ENCODE measurements around the gene OBSCN.

Gene OBSCN

DNA sequence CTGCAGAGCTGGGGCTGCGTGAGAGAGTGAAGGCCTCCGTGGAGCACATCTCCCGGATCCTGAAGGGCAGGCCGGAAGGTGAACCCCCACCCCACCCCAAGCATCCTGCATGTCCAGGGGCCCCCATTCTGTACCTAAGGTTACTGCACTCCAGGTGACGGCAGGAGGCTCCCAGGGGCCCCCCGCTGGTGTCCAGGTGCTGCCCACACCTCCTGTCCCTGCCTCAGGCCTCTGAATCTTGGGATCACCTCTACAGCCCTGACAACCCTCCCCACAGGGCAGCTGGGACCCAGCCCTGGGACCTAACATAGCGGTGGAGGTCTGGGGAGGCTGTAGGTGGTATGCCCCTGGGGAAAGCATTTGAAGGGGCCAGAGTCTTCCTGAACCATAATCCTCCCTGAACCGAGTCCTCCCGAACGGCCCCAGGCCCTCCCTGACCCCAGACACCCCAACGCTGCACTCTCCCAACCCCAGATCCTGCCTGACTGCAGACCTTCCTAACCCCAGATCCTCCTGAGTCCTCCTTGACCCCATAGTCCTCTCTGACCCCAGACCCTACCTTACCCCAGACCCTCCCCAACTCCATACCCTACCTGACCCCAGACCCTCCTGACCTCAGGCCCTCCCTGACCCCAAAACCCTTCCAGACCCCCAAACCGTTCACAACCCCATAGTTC lies 165.3 kb downstream of the OBSCN start:
- no peak for DNase-seq

DNA sequence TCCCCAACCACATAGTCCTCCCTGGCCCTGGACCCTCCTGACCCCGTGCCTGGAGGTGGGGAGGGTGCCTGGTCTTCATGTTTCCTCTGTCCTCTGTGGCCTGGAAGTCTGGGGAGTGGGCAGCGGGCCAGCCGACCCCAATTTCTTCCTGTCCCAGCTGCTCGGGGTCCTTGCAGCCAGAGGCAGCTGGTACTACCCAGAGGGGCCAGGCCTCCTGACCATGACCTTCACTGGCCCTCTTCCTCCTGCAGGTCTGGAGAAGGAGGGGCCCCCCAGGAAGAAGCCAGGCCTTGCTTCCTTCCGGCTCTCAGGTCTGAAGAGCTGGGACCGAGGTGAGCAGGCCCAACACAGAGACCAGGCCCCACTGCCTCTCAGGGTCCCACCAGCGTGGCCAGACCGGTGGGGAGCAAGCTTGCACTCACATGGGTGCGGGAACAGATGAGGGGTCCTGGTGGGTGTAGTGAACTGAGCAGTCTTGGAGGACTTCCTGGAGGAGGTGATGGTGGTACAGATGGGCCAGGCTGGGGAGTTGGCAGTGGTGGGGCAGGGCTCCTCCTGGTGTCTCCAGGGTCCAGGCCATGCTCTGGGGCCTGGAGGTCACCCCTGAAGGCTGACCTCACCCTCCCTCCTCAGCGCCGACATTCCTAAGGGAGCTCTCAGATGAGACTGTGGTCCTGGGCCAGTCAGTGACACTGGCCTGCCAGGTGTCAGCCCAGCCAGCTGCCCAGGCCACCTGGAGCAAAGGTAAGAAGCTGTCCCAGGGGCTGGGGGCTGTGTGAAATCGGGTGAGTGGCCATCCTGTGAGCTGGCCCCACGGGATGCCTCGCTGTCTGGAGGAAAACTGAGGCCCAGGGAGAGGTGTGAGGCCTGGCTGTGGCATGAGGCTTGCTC lies 166.1 kb downstream of the OBSCN start:
- no peak for DNase-seq

GRCh38 chr1:228374711-228375577 lies 167.1 kb downstream of the OBSCN start:
- no peak for DNase-seq

DNA sequence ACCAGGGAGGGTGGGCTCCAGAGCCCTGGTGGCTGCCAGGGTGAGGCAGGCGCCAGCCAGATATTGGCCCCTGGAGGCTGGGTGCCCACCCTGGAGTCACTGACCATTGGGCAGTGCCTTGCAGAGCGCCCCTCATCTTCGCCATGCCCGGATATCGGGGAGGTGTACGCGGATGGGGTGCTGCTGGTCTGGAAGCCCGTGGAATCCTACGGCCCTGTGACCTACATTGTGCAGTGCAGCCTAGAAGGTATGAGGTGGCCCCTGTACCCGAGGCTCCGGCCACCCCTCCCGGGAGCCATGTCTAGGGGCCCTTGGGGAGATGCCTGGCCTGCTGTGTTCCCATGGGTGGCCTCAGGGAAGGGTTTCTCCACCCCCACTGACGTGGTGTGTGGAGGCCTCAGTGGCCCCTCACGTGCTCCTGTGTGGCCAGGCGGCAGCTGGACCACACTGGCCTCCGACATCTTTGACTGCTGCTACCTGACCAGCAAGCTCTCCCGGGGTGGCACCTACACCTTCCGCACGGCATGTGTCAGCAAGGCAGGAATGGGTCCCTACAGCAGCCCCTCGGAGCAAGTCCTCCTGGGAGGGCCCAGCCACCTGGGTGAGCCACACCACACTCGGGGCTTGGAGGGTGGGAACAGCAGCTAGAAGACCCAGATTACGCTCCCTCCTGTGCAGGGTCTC lies 167.9 kb downstream of the OBSCN start:
- DNase-seq, result no peak

DNA sequence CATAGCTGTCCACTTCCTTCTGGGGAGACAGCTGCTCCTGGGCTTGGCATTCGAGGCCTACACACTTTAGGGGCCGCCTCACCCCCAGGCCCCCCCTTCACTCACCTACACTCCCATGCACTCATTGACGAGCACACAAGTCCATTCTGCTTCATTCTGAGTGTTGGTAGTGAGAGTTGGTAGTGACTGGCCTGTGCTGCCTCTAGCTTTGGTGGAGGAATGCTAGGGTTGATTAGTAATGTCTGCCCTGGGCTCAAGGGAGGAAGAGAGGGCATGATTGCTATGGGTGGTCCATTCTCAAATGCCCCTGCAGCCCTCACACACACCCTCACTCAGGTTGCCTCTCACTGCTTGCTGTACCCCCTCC lies 168.4 kb downstream of the OBSCN start:
- no peak for DNase-seq

DNA sequence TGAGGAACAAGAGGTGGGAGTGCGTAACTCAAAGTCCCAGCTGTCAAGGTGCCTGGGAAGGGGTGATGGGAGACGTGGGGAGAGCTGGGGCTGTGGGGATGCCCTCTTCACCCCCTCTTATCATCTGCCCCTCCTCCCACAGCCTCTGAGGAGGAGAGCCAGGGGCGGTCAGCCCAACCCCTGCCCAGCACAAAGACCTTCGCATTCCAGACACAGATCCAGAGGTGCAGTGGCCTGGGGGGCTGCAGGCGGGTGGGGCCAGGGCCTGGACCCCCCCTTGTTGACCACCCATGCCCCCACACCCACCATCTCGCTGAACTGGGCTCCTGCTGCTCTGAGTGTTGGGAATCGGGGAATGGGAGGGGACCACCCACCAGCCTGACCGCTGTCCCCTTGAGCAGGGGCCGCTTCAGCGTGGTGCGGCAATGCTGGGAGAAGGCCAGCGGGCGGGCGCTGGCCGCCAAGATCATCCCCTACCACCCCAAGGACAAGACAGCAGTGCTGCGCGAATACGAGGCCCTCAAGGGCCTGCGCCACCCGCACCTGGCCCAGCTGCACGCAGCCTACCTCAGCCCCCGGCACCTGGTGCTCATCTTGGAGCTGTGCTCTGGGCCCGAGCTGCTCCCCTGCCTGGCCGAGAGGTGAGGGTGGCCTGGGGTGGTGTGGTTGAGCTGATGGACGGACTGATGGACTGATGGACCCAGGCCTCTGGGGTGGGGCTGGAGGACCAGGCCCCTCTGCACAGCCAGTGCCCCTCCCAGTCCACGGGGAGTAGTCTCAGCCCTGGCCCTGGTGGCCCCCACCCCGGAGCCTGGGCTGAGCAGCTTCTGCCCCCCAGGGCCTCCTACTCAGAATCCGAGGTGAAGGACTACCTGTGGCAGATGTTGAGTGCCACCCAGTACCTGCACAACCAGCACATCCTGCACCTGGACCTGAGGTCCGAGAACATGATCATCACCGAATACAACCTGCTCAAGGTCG lies 169.1 kb downstream of the OBSCN start:
- DNase-seq, result no peak

DNA sequence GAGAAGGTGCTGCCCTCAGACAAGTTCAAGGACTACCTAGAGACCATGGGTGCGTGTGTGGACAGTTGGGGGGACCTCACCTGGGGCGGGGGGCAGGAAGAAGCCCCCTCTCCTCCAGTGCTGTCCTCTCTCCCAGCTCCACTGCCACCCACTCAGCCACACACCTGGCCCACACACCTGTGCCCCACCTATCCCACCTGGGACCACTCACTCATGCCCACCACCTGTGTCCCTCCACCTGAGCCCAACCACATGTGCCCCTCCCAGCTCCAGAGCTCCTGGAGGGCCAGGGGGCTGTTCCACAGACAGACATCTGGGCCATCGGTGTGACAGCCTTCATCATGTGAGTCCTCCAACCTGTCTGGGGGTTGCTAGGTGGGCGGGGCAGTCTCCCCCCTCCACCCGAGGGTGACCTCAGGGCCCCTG lies 169.8 kb downstream of the OBSCN start:
- DNase-seq, result no peak

- DNase-seq, result no peak
Measured at GRCh38 chr1:228378090-228378872, 170.4 kb downstream of the OBSCN start.

DNA sequence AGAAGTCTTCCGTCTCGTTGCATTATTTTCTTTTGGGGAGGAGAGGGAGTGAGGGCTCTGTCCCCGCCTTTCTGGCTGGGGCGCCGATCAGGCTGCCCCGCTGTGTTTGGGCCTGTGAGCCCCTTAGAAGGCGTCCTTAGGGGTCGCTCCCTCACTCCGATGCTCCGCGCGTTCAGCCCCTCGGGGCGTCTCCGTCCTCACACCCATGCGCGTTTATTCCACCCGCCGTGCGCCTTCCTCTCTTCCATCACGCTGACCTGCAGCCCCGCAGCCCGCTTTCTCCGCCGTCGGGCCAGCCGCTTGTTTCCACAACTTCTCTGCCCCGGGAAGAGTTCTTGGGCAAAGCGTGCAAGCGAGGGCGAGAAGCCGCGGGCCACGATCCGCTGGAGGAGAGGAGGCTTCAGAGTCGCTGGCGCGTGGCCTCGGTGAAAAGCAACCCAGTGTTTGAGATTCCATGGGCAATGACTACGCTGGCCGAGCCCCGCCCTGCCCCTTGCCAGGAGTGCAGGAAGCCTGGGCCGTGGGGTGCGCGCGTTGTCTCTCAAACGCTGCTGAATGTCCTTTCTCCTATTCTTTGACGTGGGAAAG lies 171.1 kb downstream of the OBSCN start:
- DNase-seq, result no peak

- DNase-seq, result no peak
Measured at GRCh38 chr1:228379666-228380065, 171.8 kb downstream of the OBSCN start.

- no peak for DNase-seq
Measured at GRCh38 chr1:228381356-228381755, 173.5 kb downstream of the OBSCN start.

GRCh38 chr1:228383773-228384172 lies 175.9 kb downstream of the OBSCN start:
- DNase-seq, result no peak

DNA sequence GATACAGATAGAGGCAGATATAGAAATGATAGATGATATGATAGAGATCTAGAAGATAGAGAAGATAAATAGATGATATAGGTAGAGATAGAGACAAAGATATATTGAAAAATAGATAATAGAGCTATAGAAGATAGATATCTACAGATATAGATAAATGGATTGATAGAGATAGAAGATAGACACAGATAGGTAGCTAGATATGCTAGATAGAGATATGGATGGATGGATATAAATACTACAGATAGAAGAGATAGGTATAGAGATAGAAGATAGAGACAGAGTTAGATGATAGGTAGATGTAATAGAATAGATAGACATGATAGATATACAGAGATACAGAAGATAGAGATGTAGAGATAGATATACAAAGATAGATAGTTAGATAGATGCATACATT lies 177.4 kb downstream of the OBSCN start:
- DNase-seq, result no peak

GRCh38 chr1:228387321-228387720 lies 179.5 kb downstream of the OBSCN start:
- no peak for DNase-seq

- DNase-seq, result no peak
Measured at GRCh38 chr1:228390649-228391048, 182.8 kb downstream of the OBSCN start.

GRCh38 chr1:228391411-228392020 lies 183.7 kb downstream of the OBSCN start:
- no peak for DNase-seq

GRCh38 chr1:228392111-228392936 lies 184.5 kb downstream of the OBSCN start:
- no peak for DNase-seq

- DNase-seq, result peak; percentile 2
Measured at GRCh38 chr1:228393268-228393701, 185.4 kb downstream of the OBSCN start.

Measured in kidney glomerular epithelial cell (primary cell).